Myometrial cell (primary cell): ENCODE data around the gene RBMY1D. TPM values are rescaled to one million over a fixed set of nuclear protein-coding genes. Genes with fewer than 3 reads are reported as not detected.

Experiments
- total RNA-seq: library from RNA; depleted of rRNA; stranded (reverse); fragments of >200 nt; gene quantifications from 2 replicates; pipeline ENCODE4 v1.2.3, GENCODE V29; 2015

RBMY1D gene
- not detected in 2 replicates for total RNA-seq

GRCh38 chrY:21894426-21894825 is at the start of gene RBMY1D:
Gene RBMY1D, minus strand, starts transcription at chrY:21894526. Its CDS starts 2,013 bp downstream, at chrY:21892513.

GRCh38 chrY:21917932-21918331 is 23.6 kb upstream of the RBMY1D start, which contains the start of gene RBMY1E:
Gene RBMY1E, minus strand, starts transcription at chrY:21918032. Its CDS starts 1,978 bp downstream, at chrY:21916054.

Other genes starting within 250 kb of the RBMY1D start
- not detected in 2 replicates for gene RBMY1E, start 23.5 kb upstream of the RBMY1D start, total RNA-seq